Activated T-helper 9 cell treated with anti-CD3 and anti-CD28 coated beads, Interleukin-2, amount 50 U/mL, for 16 hours (primary cell): ENCODE measurements around the gene SCRG1.
A peak's percentile ranks its signal among the peaks of the same experiment; 100 is the strongest.

ENCODE experiments used
- DNase-seq: peaks from one replicate; pipeline ENCODE4 v3.0.0-alpha.2; 2020; ENCODE audit warnings: low read depth

SCRG1 gene

DNA sequence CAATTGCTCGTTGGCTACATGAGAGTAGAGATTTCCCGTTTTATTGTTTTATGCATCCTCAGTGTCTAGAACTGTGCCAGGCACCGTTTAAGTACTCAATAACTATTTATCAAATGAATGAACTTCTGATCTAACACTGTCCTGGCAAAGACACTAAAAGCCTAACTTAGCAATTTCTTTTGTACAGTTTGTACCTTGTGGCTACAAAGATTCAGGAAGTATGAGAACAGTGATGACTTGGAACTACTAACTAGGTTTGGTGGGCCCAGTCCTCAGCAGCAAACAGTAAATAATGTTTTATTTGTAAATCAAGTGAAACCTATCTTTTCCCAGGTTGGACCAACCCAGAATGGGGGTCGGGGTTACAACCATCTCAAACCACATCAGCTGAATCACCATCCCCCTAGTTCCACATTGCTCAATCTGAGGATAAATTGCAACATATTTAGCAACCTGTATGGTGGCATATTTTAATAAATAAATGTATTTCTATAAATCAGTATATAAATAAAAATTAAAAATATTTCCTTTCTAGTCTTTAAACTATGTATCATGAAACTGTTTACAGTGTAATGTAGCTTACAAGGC lies 12.3 kb upstream of the SCRG1 start:
- DNase-seq: no peak

DNA sequence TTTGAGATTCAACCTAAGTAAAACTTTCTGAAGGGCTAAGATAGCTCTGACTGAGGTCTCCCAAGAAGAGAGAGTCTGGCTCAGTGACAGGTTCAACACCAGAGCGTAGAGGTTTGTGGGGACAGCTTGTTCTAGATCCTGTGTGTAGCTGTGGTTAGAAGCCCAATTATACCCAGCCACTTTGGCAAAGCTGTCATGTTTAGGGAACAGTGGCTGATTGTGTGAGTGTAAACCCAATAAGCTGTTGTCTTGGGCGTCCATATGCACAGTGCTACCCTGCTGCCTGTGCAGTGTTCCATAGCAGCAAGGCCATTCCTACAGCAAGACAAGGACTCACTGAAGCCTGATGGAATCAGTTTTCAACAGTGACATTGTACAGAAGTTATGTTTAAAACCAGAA lies 11.2 kb upstream of the SCRG1 start:
- DNase-seq: no peak

DNA sequence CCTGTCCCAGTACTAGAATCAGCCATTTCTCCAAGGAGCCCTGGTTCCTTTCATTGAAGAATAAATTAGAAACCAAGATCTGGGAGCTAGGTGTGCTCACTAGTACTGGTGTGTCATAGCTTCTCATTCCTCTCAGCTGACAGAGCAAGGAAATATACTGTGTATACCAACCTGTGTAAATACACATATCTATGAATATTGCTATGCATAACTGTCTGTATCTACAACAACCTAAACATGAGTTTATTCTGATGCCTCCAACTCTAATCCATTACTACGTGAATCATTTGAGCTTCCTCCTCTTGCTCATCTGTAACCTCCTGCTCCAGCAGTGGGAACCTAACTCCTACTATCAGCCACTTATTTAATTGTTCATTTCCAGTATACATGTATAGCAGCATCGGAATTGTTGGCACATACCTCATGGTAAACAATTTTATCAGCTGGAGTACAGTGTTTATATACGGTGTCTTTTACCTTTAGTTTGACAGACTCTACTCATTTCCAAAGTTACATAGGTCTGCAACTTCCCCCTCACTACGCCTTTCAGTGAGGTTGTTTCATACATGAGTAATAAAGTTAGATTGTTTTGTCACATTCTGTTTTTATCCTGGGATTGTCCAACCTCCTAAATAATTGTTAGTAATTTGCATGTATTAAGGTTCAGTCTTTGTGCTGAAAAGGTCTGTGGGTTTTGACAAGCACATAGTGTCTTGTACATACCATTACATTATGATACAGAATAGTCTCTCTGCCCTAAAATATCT lies 7.1 kb upstream of the SCRG1 start:
- no peak for DNase-seq

DNA sequence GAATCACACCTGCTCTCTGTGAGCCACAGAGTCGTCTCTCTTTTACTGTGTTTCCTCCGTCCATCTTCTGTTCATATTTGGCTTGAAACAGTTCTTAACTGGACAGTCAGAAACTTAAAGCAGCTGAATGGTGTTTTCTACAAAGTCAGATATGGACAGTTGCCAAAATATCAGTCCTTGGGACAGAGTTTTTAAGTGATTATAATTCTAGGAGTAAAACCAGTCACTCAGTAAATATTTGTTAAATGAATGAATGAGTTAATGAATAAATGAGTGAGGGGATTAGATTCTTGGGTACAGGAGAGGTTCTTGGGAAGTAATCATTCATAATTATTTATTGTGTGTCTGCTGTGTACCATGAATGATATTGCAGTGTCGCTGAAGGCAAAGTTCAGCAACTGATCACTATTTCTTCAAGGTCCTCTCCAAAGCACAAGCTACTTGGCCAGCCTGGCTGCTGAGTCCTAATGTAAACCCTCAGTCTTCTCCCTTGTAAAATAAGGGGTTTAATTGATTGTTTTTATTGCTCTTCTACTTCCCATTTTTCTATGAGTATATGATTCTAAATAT lies 5.5 kb upstream of the SCRG1 start:
- DNase-seq: no peak

DNA sequence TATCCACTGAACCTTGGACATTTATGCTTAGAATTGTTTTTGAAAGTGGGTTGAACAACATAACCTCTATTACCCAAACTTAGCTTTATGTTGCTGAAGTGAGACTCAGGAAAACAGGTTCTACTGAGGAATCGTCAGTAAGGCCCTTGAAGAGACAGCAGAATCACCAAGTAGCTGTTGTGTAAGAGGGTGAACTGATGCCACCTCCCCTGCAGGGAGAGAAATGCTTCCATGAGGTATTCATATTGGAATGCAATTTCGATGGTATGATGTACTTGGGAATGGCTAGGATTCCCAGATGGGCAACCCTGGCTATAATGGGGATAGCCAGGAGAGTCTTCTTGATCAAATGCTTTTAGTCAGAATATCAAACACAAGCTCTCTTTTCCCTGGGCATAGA lies 4.1 kb upstream of the SCRG1 start:
- no peak for DNase-seq

DNA sequence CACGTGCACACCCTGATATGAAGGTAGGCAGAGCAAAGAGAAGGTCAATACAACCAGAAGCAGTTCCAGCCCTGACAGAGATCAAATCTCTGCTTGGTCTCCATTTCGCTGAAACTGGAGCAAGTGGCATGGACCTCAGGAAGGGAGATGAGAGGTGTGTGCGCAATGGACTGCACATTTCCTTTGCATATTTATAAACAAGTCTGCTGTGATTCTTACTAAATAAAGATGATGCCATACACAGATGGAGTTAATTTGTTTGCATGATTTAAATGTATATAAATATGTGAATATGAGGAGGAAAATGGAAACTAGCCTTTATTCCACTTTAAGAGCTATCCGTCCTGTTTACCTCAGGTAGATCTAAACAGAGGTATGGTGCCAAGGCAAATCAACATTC lies 2.1 kb upstream of the SCRG1 start:
- DNase-seq: no peak

DNA sequence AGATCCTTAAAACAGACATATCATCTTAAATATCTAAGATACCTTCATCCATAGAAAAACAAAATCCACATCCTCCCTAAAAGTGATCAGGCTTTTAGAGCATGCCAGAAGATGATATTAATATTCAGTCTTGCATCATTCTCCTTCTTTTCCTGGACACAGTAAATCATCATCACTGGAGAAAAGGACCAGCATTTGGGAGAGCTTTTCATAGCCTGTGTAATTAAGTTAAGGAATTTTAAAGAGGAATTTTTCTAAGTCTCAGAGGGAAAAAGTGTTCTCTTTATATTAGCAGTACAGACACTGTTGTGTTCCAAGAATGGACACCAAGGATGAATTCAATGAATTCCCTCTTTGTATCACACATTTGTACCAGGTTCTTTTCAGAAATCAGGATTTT lies 696 bp downstream of the SCRG1 start:
- DNase-seq: no peak

DNA sequence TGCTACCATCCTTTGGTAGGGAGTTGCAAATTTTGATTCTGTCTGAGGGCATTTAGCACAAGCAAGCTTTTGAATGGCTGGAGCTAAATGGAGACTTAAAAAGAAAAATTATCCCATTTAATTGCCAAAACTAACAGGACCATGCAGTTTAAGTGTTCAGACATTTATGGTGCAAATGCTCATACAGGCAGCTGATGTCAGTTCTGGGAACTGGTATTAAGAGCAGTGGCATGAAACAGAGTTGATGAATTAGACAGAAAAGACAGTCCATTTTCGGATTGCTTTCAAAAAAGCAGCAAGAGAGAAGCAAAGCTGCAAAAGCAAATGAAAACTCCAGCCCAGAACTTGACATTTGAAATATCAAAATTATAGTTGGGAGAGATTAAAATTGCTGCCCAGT lies 1.3 kb downstream of the SCRG1 start:
- DNase-seq: no peak

DNA sequence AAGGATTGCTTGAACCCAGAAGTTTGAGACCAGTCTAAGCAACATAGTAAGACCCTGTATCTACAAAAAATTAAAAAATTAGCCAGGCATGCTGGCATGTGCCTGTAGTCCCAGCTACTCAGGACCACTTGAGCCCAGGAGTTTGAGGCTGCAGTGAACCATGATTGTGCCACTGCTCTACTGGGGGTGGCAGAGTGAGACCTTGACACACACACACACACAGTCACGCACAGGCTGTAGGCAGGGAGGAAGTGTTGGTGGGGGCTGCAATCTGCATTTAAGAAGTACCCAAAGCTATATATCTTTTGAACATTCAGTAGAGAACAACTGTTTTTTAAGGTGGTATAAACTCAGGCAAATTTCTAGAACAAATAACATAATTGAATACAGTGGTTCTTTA lies 7.2 kb downstream of the SCRG1 start:
- no peak for DNase-seq

DNA sequence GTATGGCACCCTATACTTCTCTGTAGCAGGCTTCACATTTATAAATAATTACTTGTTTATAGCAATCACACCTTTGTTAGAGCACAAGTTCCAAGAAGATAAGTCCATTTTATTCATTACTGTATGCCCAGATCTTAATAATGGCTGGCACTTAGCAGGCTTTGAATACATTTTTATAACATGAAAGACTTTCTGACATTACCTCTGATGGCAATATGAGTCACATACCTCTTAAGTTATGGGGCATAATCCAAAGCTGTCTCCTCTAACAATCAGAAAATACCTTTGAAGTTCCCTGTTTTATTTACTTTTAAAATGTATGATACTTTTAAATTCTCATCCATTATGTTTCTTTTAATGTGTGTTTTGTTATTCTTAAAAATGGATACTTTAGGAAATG lies 12.2 kb downstream of the SCRG1 start:
- no peak for DNase-seq

DNA sequence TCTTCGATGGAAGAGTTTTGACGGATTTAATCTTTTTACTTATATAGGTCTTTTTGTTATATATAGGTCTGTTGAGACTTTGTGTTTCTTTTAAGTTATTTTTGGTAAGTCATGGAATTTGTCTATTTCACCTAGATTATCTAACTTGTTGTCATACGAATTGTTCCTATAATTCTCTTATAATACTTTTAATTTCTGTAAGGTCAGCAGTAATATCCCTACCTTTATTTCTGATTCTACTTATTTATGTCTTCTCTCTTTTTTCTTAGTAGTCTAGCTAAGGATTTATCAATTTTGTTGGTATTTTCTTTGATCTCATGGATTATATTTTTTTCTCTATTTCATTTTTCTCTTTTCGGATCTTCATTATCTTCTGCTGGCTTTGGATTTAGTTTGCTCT lies 16.6 kb downstream of the SCRG1 start:
- DNase-seq: no peak

DNA sequence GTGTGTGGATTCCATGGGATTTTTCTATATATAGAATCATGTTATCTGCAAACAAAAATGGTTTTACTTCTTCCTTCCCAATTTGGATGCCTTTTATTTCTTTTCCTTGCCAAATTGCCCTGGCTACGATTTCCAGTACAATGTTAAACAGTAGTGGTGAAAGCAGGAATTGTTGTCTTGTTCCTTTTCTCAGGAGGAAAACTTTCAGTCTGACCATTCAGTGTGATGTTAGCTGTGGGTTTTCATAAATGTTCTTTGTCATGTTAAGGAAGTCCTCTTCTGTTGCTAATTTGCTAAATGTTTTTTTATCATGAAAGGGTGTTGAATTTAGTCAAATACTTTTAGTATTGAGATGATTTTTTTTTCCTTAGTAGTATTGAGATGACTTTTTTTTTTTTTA lies 17.3 kb downstream of the SCRG1 start:
- no peak for DNase-seq

DNA sequence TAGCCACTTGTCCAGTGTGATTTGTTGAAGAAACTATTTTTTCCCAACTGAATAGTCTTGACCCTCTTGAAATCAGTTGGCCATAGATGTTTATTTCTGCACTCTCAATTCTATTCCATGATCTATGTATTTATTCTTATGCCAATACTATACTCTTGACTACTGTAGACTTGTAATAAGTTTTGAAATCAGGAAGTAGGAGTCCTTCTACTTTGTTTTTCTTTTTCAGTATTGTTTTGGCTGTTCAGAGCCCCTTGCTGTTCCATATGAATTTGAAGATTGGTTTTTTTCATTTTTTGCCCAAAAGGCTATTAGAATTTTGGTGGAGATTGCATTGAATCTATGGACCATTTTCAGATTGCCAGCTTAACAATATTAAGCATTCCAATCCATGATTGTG lies 17.9 kb downstream of the SCRG1 start:
- no peak for DNase-seq

DNA sequence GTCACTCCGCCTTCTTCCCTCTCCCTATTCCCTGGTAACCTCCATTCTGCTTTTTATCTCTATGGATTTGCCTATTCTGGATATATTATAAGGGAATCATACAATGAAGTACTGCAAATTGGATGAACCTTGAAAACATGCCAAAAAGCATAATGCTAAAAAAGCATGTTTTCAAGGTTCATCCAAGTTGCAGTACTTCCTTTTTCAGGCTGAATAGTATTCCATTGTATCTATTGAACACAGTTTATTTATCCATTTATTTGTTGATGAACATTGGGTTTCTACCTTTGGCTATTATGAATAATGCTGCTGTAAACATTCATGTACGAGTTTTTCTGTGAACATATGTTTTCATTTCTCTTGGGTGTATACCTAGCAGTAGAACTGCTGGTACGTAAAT lies 19.0 kb downstream of the SCRG1 start:
- DNase-seq: no peak

DNA sequence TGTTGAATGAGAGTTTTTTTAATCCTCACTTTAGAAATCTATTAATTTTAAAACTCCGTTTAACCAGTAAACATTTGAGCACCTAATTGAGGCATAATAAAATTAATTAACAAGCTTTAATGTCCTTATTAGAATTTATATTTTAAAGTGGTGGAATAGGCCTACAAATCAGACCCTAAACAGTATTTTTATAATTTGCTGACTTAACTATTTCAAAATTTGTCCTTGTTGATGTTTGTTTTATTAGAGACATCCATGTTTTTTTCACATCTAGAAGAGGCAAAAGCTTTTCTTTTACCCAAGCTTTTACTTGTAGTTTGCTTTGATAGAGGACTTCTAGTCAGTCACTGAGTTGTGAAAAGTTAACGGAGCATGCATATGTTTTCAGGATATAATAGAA lies 24.3 kb downstream of the SCRG1 start:
- no peak for DNase-seq

DNA sequence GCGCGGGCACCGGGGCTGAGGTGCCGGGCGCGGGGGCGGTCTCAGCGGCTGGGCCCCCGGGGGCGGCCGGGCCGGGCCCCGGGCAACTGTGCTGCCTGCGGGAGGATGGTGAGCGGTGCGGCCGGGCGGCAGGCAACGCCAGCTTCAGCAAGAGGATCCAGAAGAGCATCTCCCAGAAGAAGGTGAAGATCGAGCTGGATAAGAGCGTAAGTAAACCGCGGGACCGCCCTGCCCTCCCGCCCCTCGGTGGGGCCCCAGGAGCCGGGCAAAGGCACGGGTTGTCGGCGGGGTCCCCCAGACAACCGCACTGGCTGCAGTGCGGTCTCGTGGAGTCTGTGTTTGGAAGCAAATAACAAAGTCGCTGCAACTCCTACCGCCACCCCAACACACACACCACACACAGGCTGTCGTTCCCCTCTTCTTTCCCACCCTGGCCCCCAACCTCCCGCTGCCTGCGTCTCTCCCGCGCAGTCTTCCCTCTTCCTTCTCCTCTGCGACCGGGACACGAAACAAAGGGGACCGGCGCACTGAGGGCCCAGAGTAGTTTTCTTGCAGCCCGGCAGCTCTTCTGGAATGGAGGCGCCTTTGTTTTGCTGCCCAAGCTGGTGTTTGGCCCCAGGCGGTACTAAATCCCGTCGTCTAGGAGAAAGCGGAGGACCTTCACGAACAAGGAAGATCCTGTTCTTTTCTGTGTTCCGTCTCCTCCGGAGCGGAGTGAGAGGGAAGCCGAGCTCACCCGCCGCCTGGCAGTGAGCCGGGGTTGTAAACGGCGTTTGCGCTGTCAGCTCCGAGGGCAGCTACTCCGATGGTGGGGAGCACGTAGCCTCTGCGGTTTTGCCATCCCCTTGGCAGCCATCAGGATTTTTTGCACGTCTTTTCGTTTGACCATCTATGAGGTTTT lies 27.4 kb downstream of the SCRG1 start:
- DNase-seq: peak; percentile 20

DNA sequence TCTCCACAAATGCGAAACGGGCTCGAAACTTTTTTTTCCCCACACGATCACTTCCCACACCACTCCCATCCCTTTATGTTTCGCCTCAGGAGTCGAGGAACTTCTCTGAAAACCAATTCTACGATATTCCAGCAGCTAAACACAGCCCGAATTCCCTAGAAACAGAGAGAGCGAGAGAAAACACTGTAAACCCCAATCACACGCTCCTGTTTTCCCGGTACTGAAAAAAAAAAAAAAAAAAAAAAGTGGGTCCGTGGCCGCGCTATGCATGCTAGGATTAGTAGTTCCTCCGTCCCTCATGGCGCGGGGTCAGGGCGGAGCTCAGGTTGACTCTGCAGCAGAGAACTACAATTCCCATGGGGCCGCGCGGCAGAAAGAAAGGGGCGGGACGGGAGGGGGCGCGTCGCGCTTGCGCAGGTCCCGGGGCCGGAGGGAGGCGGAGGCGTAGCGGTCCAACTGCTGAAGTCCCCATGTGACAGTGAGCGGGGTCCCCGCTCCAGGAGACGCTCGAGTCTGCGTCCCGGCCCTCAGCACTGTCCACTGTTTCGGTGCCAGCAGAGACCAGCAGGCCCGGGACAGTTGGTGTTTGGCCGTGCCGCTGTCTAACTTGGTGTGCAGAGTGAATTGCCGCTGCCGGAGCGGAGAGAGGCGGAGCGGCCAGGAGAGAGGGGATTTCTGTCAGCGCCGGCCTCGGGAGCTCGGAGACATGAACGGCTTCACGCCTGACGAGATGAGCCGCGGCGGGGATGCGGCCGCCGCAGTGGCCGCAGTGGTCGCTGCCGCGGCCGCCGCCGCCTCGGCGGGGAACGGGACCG lies 28.2 kb downstream of the SCRG1 start, which contains the start of gene SAP30:
Gene SAP30, plus strand, starts transcription at position 478 of the 815 bp plus-strand sequence. Its CDS starts 229 bp downstream, at position 707.
- DNase-seq: peak; percentile 96

DNA sequence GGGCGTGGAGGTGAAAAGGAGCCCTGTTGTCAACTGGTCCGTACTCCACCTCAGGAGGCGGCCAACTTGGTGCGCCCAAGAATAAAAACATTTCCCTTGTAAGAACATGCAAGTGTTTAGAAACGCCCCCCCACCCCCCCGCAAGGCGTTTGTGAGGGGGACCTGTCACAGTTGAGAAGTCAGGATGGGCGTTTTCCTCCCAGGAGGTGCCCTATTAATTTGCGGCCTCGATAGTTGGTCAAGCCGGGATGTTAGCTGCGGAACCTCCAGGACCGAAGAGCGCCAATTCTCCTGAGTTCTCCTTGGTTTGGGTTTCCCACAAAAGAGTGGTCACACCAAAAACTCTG lies 28.8 kb downstream of the SCRG1 start:
- DNase-seq: peak; percentile 41

DNA sequence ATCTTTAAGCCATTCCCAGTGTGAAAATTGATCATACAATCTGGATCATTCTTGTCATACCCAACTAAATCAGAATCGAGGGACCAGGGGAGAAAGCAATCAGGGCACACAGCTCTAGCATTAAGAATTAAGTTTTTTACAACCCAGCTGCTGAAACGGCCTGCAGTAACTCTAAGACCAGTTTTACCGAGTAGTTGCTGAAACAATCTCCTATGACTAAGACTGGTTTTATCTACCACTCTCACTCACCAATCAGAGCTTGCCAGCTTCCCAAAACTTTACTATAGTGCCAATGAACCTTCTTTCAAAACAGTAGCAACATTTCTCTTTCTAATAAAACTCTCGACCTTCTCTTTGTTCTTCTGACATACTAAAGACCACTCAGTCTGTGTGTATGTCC lies 31.0 kb downstream of the SCRG1 start:
- no peak for DNase-seq

DNA sequence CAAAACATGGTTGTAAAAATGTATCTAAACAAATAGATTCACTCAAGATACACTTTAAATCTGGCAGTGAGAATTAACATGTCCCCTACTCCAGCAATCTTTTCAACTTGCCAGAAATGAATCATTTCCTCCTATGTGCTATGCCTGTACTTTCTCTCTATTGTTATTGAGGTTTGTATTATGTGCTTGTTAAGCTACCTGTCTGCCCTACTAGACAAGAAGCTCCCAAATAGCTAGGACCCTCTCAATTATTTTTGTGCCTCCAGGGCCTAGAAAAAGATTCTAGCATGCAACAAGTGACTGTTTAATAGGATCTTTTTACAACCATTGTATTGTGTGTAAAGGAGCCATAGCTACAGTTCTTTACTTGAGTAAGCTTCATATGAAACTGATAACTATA lies 31.6 kb downstream of the SCRG1 start:
- DNase-seq: no peak

DNA sequence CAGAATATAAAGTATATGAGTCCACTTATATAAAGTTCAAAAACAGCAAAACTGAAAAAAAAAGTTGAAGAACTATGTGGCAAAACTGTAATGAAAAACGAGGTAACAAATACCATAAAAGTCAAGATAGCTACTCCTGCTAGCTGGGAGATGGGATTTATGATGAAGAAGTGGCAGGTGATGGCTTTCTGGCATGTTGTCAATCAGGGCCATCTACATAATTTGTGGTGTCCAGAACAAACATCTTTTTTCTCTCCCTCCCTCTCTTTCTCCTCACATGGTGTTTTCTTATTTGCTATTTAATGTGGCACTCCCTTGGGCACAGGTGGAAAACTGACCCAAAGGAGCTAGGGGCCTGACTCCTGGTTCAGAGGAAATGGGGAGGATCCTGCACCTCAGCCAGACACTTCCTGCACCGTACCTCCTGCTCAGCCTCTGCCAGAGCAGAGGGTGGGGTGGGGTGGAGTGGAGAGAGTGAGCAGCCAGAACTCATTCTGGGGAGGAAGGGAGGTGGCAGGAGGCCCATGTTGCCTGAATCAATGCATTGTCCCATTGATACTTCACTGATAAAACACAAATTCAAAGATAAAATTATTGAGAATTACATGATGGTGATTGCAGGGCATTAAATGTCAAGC lies 33.4 kb downstream of the SCRG1 start:
- no peak for DNase-seq
